Measurements from ENCODE around the gene TRIM56.

GRCh38 chr7:101114492-101114891, 29.2 kb downstream of the TRIM56 start:
- TF ChIP-seq CTCF (IDR thresholded peaks at IDR 0.05 in 2 of 3, conservative IDR thresholded peaks at IDR 0.05 in 1 of 3; ENCODE audit: insufficient read depth in 2 of 3, low read depth in 1 of 3, low read length in 3 of 3) (no peak), ESRRB (CRISPR knock-in tag; IDR thresholded peaks at IDR 0.05; ENCODE audit: borderline replicate concordance) (no peak), SMC3 (conservative IDR thresholded peaks at IDR 0.05; ENCODE audit: insufficient read depth, low read depth, low read length) (no peak), ZNF354B (CRISPR knock-in tag; IDR thresholded peaks at IDR 0.05) (no peak), POLR2AphosphoS5 (IDR thresholded peaks at IDR 0.05; ENCODE audit: control insufficient read depth, insufficient read depth, low read depth, low read length) (no peak), MAFF (IDR thresholded peaks at IDR 0.05; ENCODE audit: low read length) (no peak), ARHGAP35 (IDR thresholded peaks at IDR 0.05; ENCODE audit: partially characterized antibody) (no peak), EZH2 (IDR thresholded peaks at IDR 0.05; ENCODE audit: borderline replicate concordance, low read depth, low read length) (no peak)
- TF ChIP-seq, protein P1, sequence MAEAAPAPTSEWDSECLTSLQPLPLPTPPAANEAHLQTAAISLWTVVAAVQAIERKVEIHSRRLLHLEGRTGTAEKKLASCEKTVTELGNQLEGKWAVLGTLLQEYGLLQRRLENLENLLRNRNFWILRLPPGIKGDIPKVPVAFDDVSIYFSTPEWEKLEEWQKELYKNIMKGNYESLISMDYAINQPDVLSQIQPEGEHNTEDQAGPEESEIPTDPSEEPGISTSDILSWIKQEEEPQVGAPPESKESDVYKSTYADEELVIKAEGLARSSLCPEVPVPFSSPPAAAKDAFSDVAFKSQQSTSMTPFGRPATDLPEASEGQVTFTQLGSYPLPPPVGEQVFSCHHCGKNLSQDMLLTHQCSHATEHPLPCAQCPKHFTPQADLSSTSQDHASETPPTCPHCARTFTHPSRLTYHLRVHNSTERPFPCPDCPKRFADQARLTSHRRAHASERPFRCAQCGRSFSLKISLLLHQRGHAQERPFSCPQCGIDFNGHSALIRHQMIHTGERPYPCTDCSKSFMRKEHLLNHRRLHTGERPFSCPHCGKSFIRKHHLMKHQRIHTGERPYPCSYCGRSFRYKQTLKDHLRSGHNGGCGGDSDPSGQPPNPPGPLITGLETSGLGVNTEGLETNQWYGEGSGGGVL (CRISPR knock-in tag; IDR thresholded peaks at IDR 0.05), result no peak

All from K562 (cell line).